Astrocyte of the cerebellum (primary cell): Measurements from ENCODE around the gene PIP5K1B.
A peak's percentile ranks its signal among the peaks of the same experiment; 100 is the strongest.

Experiments used
- DNase-seq: peaks from one replicate; pipeline ENCODE4 v3.0.0-alpha.2; 2011; ENCODE audit warnings: low read depth
- H3K4me3 ChIP-seq: 2 replicates; pipeline ENCODE4 v1.5.1; 2011; ENCODE audit warnings: mild to moderate bottlenecking, low read depth, low read length, moderate library complexity
- in situ Hi-C: cut with HindIII; loops from 2 replicates; pipeline ENCODE4 v1.10.0; 2017; ENCODE audit warnings: low sequenced_read_pairs
- TF ChIP-seq, protein P1 (sequence below): IDR thresholded peaks from 2 replicates; pipeline ENCODE4 v1.5.1; 2012; ENCODE audit warnings: low read length, low read depth, moderate library complexity, mild to moderate bottlenecking; ENCODE audit errors: missing control alignments

The PIP5K1B gene

DNA sequence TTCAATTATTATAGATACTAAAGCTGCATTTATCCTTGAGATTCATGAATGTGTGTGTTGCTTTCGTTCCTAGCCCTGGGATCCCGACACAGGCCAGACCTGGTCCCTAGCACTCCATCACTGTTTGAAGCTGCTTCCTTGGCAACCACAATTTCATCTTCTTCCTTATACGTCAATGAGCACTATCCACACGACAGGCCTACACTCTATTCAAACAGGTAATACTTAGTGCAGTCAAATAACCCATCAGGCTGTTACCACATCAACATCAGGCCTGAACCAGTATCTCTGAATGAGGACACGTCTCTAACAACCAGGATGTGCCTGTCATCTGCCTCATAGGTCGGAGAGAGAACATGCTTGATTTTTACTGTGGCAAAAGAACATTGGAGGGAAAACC lies 235.5 kb downstream of the PIP5K1B start:
- DNase-seq: no peak
- in situ Hi-C loops: no loop called here
- TF ChIP-seq, protein P1, sequence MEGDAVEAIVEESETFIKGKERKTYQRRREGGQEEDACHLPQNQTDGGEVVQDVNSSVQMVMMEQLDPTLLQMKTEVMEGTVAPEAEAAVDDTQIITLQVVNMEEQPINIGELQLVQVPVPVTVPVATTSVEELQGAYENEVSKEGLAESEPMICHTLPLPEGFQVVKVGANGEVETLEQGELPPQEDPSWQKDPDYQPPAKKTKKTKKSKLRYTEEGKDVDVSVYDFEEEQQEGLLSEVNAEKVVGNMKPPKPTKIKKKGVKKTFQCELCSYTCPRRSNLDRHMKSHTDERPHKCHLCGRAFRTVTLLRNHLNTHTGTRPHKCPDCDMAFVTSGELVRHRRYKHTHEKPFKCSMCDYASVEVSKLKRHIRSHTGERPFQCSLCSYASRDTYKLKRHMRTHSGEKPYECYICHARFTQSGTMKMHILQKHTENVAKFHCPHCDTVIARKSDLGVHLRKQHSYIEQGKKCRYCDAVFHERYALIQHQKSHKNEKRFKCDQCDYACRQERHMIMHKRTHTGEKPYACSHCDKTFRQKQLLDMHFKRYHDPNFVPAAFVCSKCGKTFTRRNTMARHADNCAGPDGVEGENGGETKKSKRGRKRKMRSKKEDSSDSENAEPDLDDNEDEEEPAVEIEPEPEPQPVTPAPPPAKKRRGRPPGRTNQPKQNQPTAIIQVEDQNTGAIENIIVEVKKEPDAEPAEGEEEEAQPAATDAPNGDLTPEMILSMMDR: no peak
- no peak overlapping the region for H3K4me3 ChIP-seq

DNA sequence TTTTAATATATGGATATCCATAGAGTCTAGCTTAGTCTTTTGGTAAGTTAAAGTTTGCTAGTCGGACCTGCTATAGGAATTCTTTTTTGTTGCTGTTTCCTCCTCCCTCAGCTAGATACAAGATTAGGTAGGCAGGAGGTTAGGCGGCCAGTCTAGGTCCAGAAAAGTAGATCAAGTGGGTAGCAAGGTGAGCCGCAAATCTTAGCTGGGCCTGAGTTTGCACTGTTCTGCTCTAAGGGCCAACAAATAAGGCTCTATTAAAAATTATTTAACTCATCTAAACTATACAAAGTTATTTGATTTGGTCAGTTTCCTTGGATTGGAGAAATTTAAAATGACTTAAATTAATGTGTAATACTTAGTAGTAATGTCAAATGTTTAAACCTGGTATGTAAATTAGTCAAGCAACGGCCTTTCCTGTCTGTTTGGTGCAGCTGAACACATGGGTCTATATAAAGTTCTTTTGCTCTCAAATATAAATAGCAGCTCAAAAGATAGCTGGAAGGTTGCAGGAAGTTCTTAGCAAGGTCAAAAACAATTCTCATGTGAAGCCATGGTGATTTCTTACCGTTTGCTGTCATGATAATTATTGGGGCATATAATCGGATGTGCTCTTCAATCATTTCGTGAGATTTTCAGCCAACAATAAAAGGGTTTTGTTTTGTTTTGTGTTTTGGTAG lies 236.9 kb downstream of the PIP5K1B start:
- no peak overlapping the region for H3K4me3 ChIP-seq
- TF ChIP-seq, protein P1: no peak
- in situ Hi-C loops: no loop called here
- DNase-seq: no peak

DNA sequence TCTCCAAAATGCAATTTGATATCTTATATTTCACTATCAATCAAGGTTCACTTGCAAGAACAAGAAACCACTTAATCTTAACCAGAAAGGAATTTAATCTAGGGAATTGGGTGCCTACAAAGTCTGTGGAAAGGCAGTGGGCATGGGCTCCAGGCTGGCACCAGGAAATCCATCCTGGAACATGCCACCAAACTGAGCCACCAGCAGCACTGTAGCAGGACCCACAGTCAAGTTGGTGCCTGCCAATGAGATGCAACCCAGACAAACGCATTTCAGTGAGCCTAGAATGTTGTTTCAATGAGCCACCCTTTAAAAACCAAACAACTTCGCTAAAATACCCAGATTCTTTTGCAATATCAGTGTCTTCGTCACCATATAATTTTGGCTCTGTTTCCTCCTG lies 237.8 kb downstream of the PIP5K1B start:
- no peak for DNase-seq

DNA sequence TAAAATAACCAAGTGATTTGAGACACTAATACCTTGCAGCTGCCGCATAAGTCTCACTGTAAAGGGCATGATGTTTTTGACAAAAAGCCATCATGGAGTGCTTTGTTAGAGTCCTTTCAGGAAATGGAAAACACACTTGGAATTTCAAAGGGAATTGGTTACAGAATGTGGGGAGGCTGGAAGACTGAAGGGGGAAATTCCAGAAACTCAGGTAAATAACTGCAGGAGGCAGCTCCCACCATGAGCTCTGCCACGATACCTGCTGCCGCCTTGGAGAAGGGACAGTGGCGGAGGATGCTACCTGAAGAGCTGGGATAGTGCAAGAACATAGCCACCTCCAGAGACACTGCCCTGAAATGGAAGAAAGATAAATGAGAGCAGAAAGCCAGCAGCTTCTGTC lies 242.0 kb downstream of the PIP5K1B start:
- TF ChIP-seq, protein P1: no peak
- no peak for DNase-seq
- no peak overlapping the region for H3K4me3 ChIP-seq
- in situ Hi-C loops: no loop called here

More for the DNA sequence above, 237.8 kb downstream of the PIP5K1B start:
- in situ Hi-C loops: no loop called here
- TF ChIP-seq, protein P1: no peak
- no peak overlapping the region for H3K4me3 ChIP-seq

DNA sequence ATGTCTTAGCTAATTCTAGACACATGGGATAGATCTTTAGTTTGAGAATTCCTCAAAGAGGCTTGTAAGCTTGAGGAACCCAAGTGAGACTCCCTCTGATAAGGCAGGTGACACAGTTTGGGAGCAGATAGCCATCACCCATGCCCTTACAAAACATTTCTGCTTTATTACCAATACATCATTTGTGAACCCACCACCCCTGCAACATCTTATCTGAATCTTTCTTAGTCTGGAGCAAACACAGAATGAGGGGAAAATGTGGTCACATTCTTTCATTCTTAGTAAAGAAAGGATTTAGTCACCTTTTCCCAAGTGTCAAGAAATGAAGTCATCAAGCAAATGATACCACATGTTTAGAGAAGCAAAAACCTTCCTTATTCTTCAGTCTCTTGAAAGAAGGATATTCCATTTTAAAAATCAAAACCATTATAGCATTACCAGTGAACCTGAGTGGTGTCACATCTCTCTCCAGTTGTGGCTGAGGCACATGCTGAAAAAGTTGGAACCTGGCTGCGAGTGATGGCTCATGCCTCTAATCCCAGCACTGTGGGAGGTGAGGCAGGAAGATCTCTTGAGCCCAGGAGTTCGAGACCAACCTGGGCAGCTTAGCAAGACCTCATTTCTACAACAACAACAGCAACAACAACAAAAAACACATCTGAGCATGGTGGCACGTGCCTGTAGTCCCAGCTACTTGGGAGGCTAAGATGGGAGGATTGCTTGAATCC lies 243.0 kb downstream of the PIP5K1B start:
- in situ Hi-C loops: no loop called here
- DNase-seq: no peak
- TF ChIP-seq, protein P1: no peak
- H3K4me3 ChIP-seq: no peak overlapping the region

DNA sequence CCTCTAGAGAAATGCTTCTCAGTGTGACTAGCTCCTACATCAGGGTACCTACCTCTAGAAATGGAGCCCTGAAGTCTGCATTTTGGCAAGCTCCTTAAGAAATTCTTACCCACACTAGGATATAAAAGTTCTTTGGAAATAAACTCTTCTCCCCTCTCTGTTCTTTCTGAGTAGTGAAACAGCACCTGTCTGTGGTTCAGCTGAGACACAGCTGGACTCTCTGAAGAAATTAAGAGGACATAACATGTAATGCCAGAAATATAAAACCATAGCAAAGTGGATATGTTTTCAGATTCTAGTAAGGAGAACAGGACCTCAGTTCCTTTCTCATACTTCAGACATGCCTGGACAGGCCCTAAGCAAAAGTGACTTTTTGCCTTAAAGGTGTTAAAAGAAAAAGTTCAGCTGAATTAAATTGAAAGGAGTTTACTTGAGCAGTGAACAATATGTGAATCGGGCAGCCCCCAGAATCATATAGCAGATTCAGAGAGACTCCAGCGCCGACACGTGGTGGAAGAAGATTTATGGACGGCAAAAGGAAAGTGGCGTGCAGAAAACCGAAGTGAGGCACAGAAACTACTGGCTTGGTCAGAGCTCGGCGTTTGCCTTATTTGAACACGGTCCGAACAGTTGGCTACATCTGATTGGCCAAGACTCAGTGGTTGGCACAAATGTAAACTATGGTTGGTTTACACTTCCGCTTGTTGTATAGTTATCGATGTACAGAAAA lies 244.4 kb downstream of the PIP5K1B start:
- TF ChIP-seq, protein P1: peak; percentile 24
- no peak overlapping the region for H3K4me3 ChIP-seq
- no peak for DNase-seq
- in situ Hi-C loops: no loop called here
